Central memory CD8-positive, alpha-beta T cell (primary cell): Measurements from ENCODE around the gene AP1G1.
"Not testable (repeated sequence)": the region's sequence is repeated elsewhere in the genome, so short reads cannot be mapped to it uniquely, and the experiment has no call there.

ENCODE experiments used
- ATAC-seq: fragments of 150-1000 bp; cut with Tn5 transposase; replicated peaks from 2 replicates; pipeline ENCODE4 v1.10.0; 2022; ENCODE audit warnings: mild to moderate bottlenecking, moderate FRiP score, moderate number of reproducible peaks; ENCODE audit not compliant: poor library complexity, severe bottlenecking; ENCODE audit errors: extremely low read depth
- DNase-seq, 2 donors: peaks; one replicate each; pipeline ENCODE4 v3.0.0; 2021; ENCODE audit warnings: low spot score in 2 of 2
- H3K27ac Mint-ChIP-seq: one replicate; pipeline ENCODE4 v1.8.0; 2022; ENCODE audit warnings: low read depth, mild to moderate bottlenecking, moderate library complexity, mixed read lengths
- H3K27me3 Mint-ChIP-seq: one replicate; pipeline ENCODE4 v1.8.0; 2022; ENCODE audit warnings: mixed read lengths
- H3K36me3 Mint-ChIP-seq: one replicate; pipeline ENCODE4 v1.8.0; 2022; ENCODE audit warnings: mild to moderate bottlenecking, moderate library complexity, mixed read lengths; ENCODE audit not compliant: insufficient read depth
- H3K4me1 Mint-ChIP-seq: one replicate; pipeline ENCODE4 v1.8.0; 2022; ENCODE audit warnings: mixed read lengths
- H3K4me3 Mint-ChIP-seq: one replicate; pipeline ENCODE4 v1.8.0; 2022; ENCODE audit warnings: mild to moderate bottlenecking, moderate library complexity, mixed read lengths
- H3K9me3 Mint-ChIP-seq: one replicate; pipeline ENCODE4 v1.8.0; 2022; ENCODE audit warnings: mixed read lengths

Gene AP1G1

GRCh38 chr16:71707199-71707598 lies 101.4 kb downstream of the AP1G1 start:
- peaks cover 14% of the 10 kb centered on the region for H3K4me1 Mint-ChIP-seq
- DNase-seq (no peak), ATAC-seq (no peak)
- no peak overlapping the region for H3K4me3 Mint-ChIP-seq
- no peaks in the 10 kb centered on the region for H3K9me3 Mint-ChIP-seq
- no peaks in the 10 kb centered on the region for H3K27me3 Mint-ChIP-seq
- H3K27ac Mint-ChIP-seq: no peak overlapping the region
- peaks cover 2% of the 10 kb centered on the region for H3K36me3 Mint-ChIP-seq

- H3K4me1 Mint-ChIP-seq: peaks cover 14% of the 10 kb centered on the region
- no peaks in the 10 kb centered on the region for H3K27me3 Mint-ChIP-seq
- no peak overlapping the region for H3K4me3 Mint-ChIP-seq
- peaks cover 7% of the 10 kb centered on the region for H3K36me3 Mint-ChIP-seq
- H3K9me3 Mint-ChIP-seq: no peaks in the 10 kb centered on the region
- no peak for ATAC-seq
- no peak overlapping the region for H3K27ac Mint-ChIP-seq
- DNase-seq: no peak
These were observed 102.6 kb downstream of the AP1G1 start for GRCh38 chr16:71706046-71706445.

- Mint-ChIP-seq H3K4me1 (peaks cover 11% of the 10 kb centered on the region), H3K9me3 (no peaks in the 10 kb centered on the region), H3K36me3 (peaks cover 12% of the 10 kb centered on the region), H3K4me3 (no peak overlapping the region), H3K27me3 (no peaks in the 10 kb centered on the region), H3K27ac (no peak overlapping the region)
- DNase-seq (no peak), ATAC-seq (no peak)
These were observed 105.3 kb downstream of the AP1G1 start for GRCh38 chr16:71703333-71703732.

GRCh38 chr16:71700831-71701230 lies 107.8 kb downstream of the AP1G1 start:
- ATAC-seq (no peak), DNase-seq (no peak)
- H3K36me3 Mint-ChIP-seq: peaks cover 12% of the 10 kb centered on the region
- H3K9me3 Mint-ChIP-seq: no peaks in the 10 kb centered on the region
- H3K27me3 Mint-ChIP-seq: no peaks in the 10 kb centered on the region
- H3K27ac Mint-ChIP-seq: no peak overlapping the region
- no peak overlapping the region for H3K4me3 Mint-ChIP-seq
- peaks cover 7% of the 10 kb centered on the region for H3K4me1 Mint-ChIP-seq

- no peaks in the 10 kb centered on the region for H3K9me3 Mint-ChIP-seq
- no peaks in the 10 kb centered on the region for H3K27me3 Mint-ChIP-seq
- H3K4me1 Mint-ChIP-seq: no peaks in the 10 kb centered on the region
- peaks cover 12% of the 10 kb centered on the region for H3K36me3 Mint-ChIP-seq
- H3K4me3 Mint-ChIP-seq: no peak overlapping the region
- no peak overlapping the region for H3K27ac Mint-ChIP-seq
- ATAC-seq (no peak), DNase-seq (no peak)
These were observed 110.1 kb downstream of the AP1G1 start for GRCh38 chr16:71698491-71698890.

GRCh38 chr16:71693164-71693563 lies 115.5 kb downstream of the AP1G1 start:
- no peak for DNase-seq
- Mint-ChIP-seq H3K36me3 (peaks cover 13% of the 10 kb centered on the region), H3K9me3 (no peaks in the 10 kb centered on the region), H3K27ac (no peak overlapping the region), H3K27me3 (no peaks in the 10 kb centered on the region), H3K4me3 (no peak overlapping the region), H3K4me1 (no peaks in the 10 kb centered on the region)
- no peak for ATAC-seq

- H3K36me3 Mint-ChIP-seq: peaks cover 22% of the 10 kb centered on the region
- DNase-seq (no peak), ATAC-seq (no peak)
- no peaks in the 10 kb centered on the region for H3K27me3 Mint-ChIP-seq
- no peaks in the 10 kb centered on the region for H3K9me3 Mint-ChIP-seq
- H3K27ac Mint-ChIP-seq: no peak overlapping the region
- H3K4me3 Mint-ChIP-seq: no peak overlapping the region
- H3K4me1 Mint-ChIP-seq: no peaks in the 10 kb centered on the region
These were observed 118.7 kb downstream of the AP1G1 start for GRCh38 chr16:71689901-71690300.

GRCh38 chr16:71687861-71688260 lies 120.8 kb downstream of the AP1G1 start:
- ATAC-seq: no peak
- no peaks in the 10 kb centered on the region for H3K27me3 Mint-ChIP-seq
- H3K36me3 Mint-ChIP-seq: peaks cover 28% of the 10 kb centered on the region
- H3K4me1 Mint-ChIP-seq: no peaks in the 10 kb centered on the region
- no peak for DNase-seq
- H3K27ac Mint-ChIP-seq: no peak overlapping the region
- H3K4me3 Mint-ChIP-seq: no peak overlapping the region
- H3K9me3 Mint-ChIP-seq: no peaks in the 10 kb centered on the region

GRCh38 chr16:71684280-71684679 lies 124.4 kb downstream of the AP1G1 start:
- DNase-seq, ATAC-seq, H3K27me3 Mint-ChIP-seq, H3K9me3 Mint-ChIP-seq, H3K27ac Mint-ChIP-seq, H3K4me1 Mint-ChIP-seq, H3K4me3 Mint-ChIP-seq: not testable (repeated sequence)
- H3K36me3 Mint-ChIP-seq: peaks cover 29% of the 10 kb centered on the region

- ATAC-seq (no peak), DNase-seq (no peak)
- Mint-ChIP-seq H3K36me3 (peaks cover 27% of the 10 kb centered on the region), H3K9me3 (no peaks in the 10 kb centered on the region), H3K4me3 (no peak overlapping the region), H3K27me3 (no peaks in the 10 kb centered on the region), H3K27ac (no peak overlapping the region), H3K4me1 (no peaks in the 10 kb centered on the region)
These were observed 127.3 kb downstream of the AP1G1 start for GRCh38 chr16:71681360-71681759.
